T-cell (primary cell): ENCODE results near the gene THAP11. TPM values are rescaled to one million over a fixed set of nuclear protein-coding genes. Genes with fewer than 3 reads are reported as not detected.

Source experiments
- ATAC-seq, 4 experiments: fragments of 200-7000 bp in 3 of 4; fragments of 150-1000 bp in 1 of 4; cut with Tn5 transposase; replicated peaks in 1 of 4; 1 replicate in 3 of 4; 2 replicates in 1 of 4; pipeline ENCODE4 v1.10.0; 2021; ENCODE audit warnings: moderate library complexity in 3 of 4, mild to moderate bottlenecking in 2 of 4, moderate number of reproducible peaks in 1 of 4
- CTCF ChIA-PET, 2 donors: fragments of 300-600 bp; sonication (Branson Sonifier 250); formaldehyde crosslinking; loops; one replicate each; lab custom pipeline; 2022; ENCODE audit warnings: antibody characterized with exemption in 2 of 2; lab: Charles Lee
- POLR2A ChIA-PET, 2 donors: fragments of 300-600 bp; sonication (Branson Sonifier 250); formaldehyde crosslinking; loops; one replicate each; lab custom pipeline; 2022; ENCODE audit warnings: antibody characterized with exemption in 2 of 2; lab: Charles Lee
- DNase-seq, 35 experiments: peaks; one replicate each; pipeline versions ENCODE4 v3.0.0 to v3.0.0-alpha.2; 2013 to 2023
- H3K27ac ChIP-seq: one replicate; pipeline ENCODE4 v1.5.1; 2013; ENCODE audit warnings: low read length
- H3K27me3 ChIP-seq, 2 experiments: replicated peaks in 1 of 2; 1 replicate in 1 of 2; 2 replicates in 1 of 2; pipeline versions ENCODE4 v1.6.1 to v1.7.0; 2013; ENCODE audit warnings: low read length in 1 of 2, mixed read lengths in 1 of 2; ENCODE audit not compliant: control insufficient read depth in 2 of 2, insufficient read depth in 2 of 2; ENCODE audit errors: extremely low read depth in 1 of 2
- H3K36me3 ChIP-seq, 2 donors: 1 replicate in 1 of 2; 2 replicates in 1 of 2; pipeline versions ENCODE4 v1.6.1 to v1.7.0; 2013; ENCODE audit warnings: low read length in 1 of 2; ENCODE audit not compliant: control insufficient read depth in 2 of 2, insufficient read depth in 1 of 2; ENCODE audit errors: extremely low read depth in 1 of 2
- H3K4me1 ChIP-seq, 2 experiments: 1 replicate in 1 of 2; 2 replicates in 1 of 2; pipeline versions ENCODE4 v1.6.1 to v1.7.0; 2013; ENCODE audit warnings: low read length in 2 of 2, mixed read lengths in 1 of 2; ENCODE audit not compliant: insufficient read depth in 2 of 2, control insufficient read depth in 1 of 2; ENCODE audit errors: extremely low read depth in 1 of 2
- H3K4me3 ChIP-seq, 2 donors: 1 replicate in 1 of 2; 2 replicates in 1 of 2; pipeline versions ENCODE4 v1.5.1 to v1.7.0; 2013; ENCODE audit warnings: mild to moderate bottlenecking in 2 of 2, low read length in 1 of 2, moderate library complexity in 1 of 2; ENCODE audit not compliant: control insufficient read depth in 1 of 2; ENCODE audit errors: extremely low read depth in 1 of 2
- H3K9me3 ChIP-seq: 2 replicates; pipeline ENCODE4 v1.7.0; 2013
- H3K27ac Mint-ChIP-seq, 2 donors: one replicate each; pipeline ENCODE4 v1.8.0; 2020 to 2021; ENCODE audit warnings: mild to moderate bottlenecking in 2 of 2, mixed read lengths in 2 of 2
- H3K27me3 Mint-ChIP-seq, 2 donors: one replicate each; pipeline ENCODE4 v1.8.0; 2021 to 2022; ENCODE audit warnings: mixed read lengths in 2 of 2
- H3K36me3 Mint-ChIP-seq: one replicate; pipeline ENCODE4 v1.8.0; 2021; ENCODE audit warnings: mixed read lengths
- H3K4me1 Mint-ChIP-seq, 3 donors: one replicate each; pipeline ENCODE4 v1.8.0; 2020 to 2022; ENCODE audit warnings: mixed read lengths in 3 of 3, mild to moderate bottlenecking in 1 of 3
- H3K4me3 Mint-ChIP-seq, 3 donors: one replicate each; pipeline ENCODE4 v1.8.0; 2020 to 2022; ENCODE audit warnings: mild to moderate bottlenecking in 3 of 3, mixed read lengths in 3 of 3, moderate library complexity in 3 of 3
- H3K9me3 Mint-ChIP-seq, 3 donors: one replicate each; pipeline ENCODE4 v1.8.0; 2020 to 2022; ENCODE audit warnings: mixed read lengths in 3 of 3
- WGBS: methylation state at CpG from one replicate; pipeline ENCODE4 v1.1.5; 2013; ENCODE audit warnings: missing lambda C conversion rate; ENCODE audit not compliant: insufficient coverage; 5-methylcytosine and 5-hydroxymethylcytosine counted together
- total RNA-seq, 35 experiments: library from RNA in 6 of 35; stranded (reverse) in 6 of 35; fragments of 120-200 nt in 1 of 35; gene quantifications; one replicate each; pipeline versions ENCODE4 v1.2.1 to v1.2.4 and lab custom pipeline; 2013 to 2026

THAP11 gene
- total RNA-seq, 5 donors from 2014 or later (not counting 1 experiment from before 2014, with no cell fraction given), result 37.9 to 59.9 (median 55.5) TPM

GRCh38 chr16:67880584-67880983 lies 38.5 kb downstream of the THAP11 start:
- Mint-ChIP-seq H3K27ac (no peak overlapping the region), H3K36me3 (peaks cover 58% of the 10 kb centered on the region), H3K27me3 (no peaks in the 10 kb centered on the region), H3K4me1 (peaks cover 8 to 14% (median 10%) of the 10 kb centered on the region in 3 donors), H3K9me3 (no peaks in the 10 kb centered on the region), H3K4me3 (no peak overlapping the region)
- no peak overlapping the region for H3K27ac ChIP-seq
- peaks cover 48 to 99% of the 10 kb centered on the region in 2 donors for H3K36me3 ChIP-seq
- H3K27me3 ChIP-seq, result no peaks in the 10 kb centered on the region
- no peak for DNase-seq
- ChIA-PET CTCF (no interaction called here), POLR2A (no interaction called here)
- peaks cover 0 to 12% of the 10 kb centered on the region in 2 experiments for H3K4me1 ChIP-seq
- no peak for ATAC-seq
- H3K4me3 ChIP-seq, result no peak overlapping the region
- H3K9me3 ChIP-seq, result no peaks in the 10 kb centered on the region
- 100% methylated on average over 3 of the region's 13 CpGs for WGBS

- H3K27ac ChIP-seq, result no peak overlapping the region
- H3K27me3 ChIP-seq, result no peaks in the 10 kb centered on the region
- Mint-ChIP-seq H3K4me1 (peaks cover 0 to 7% (median 0%) of the 10 kb centered on the region in 3 donors), H3K9me3 (no peaks in the 10 kb centered on the region), H3K36me3 (peaks cover 57% of the 10 kb centered on the region), H3K27ac (peak overlapping the region in 1 of 2 donors; percentile 64), H3K27me3 (no peaks in the 10 kb centered on the region), H3K4me3 (no peak overlapping the region)
- peaks cover 0 to under 1% of the 10 kb centered on the region in 2 experiments for H3K4me1 ChIP-seq
- WGBS, result 96% methylated on average over 16 of the region's 21 CpGs
- DNase-seq (no peak), ATAC-seq (no peak)
- peaks cover 47 to 91% of the 10 kb centered on the region in 2 donors for H3K36me3 ChIP-seq
- no peaks in the 10 kb centered on the region for H3K9me3 ChIP-seq
- H3K4me3 ChIP-seq, result no peak overlapping the region
- ChIA-PET CTCF (interaction anchor here in 1 of 2 donors (0.6 to 1.1 kb wide), 2 partner anchors 159 to 473 kb away, joined by 3 read pairs; no protein-coding TSS in a partner anchor), POLR2A (no interaction called here)
These were observed 39.6 kb downstream of the THAP11 start for GRCh38 chr16:67881621-67882161.

GRCh38 chr16:67882374-67883145 lies 40.4 kb downstream of the THAP11 start:
- DNase-seq, result no peak
- H3K36me3 ChIP-seq, result peaks cover 40 to 82% of the 10 kb centered on the region in 2 donors
- no peak overlapping the region for H3K27ac Mint-ChIP-seq
- 91% methylated on average over 13 of the region's 18 CpGs for WGBS
- no peaks in the 10 kb centered on the region for H3K27me3 Mint-ChIP-seq
- no peaks in the 10 kb centered on the region for H3K27me3 ChIP-seq
- no peaks in the 10 kb centered on the region for H3K9me3 ChIP-seq
- no peaks in the 10 kb centered on the region for H3K4me1 ChIP-seq
- no peak overlapping the region for H3K4me3 Mint-ChIP-seq
- peaks cover 0 to 7% (median 0%) of the 10 kb centered on the region in 3 donors for H3K4me1 Mint-ChIP-seq
- no peak for ATAC-seq
- H3K36me3 Mint-ChIP-seq, result peaks cover 49% of the 10 kb centered on the region
- no peaks in the 10 kb centered on the region for H3K9me3 Mint-ChIP-seq
- ChIA-PET CTCF (interaction anchor here (0.8 to 1.8 kb wide), 5 partner anchors 9 to 1014 kb away, joined by 3 to 8 read pairs (median 3); partner anchors contain the start of gene EDC4 (in 1 of the 2)), POLR2A (no interaction called here)
- H3K4me3 ChIP-seq, result no peak overlapping the region
- H3K27ac ChIP-seq, result no peak overlapping the region

GRCh38 chr16:67883146-67883871 lies 41.2 kb downstream of the THAP11 start:
- peaks cover 43% of the 10 kb centered on the region for H3K36me3 Mint-ChIP-seq
- Histone ChIP-seq H3K4me1 (no peaks in the 10 kb centered on the region), H3K36me3 (peaks cover 35 to 75% of the 10 kb centered on the region in 2 donors), H3K27ac (no peak overlapping the region), H3K27me3 (no peaks in the 10 kb centered on the region), H3K9me3 (no peaks in the 10 kb centered on the region), H3K4me3 (no peak overlapping the region)
- H3K4me3 Mint-ChIP-seq, result no peak overlapping the region
- DNase-seq (no peak), ATAC-seq (peak in 3 of 4 experiments; percentile 20 to 23 (median 22))
- ChIA-PET POLR2A (no interaction called here), CTCF (interaction anchor here (0.6 to 1.8 kb wide), 9 partner anchors 10 to 1013 kb away, joined by 3 to 8 read pairs (median 3); partner anchors contain the start of genes CTRL (in 1 of the 2) and EDC4 (in 1 of the 2))
- H3K27me3 Mint-ChIP-seq, result no peaks in the 10 kb centered on the region
- no peak overlapping the region for H3K27ac Mint-ChIP-seq
- WGBS, result 100% methylated on average over 3 of the region's 6 CpGs
- peaks cover 0 to 7% (median 0%) of the 10 kb centered on the region in 3 donors for H3K4me1 Mint-ChIP-seq
- H3K9me3 Mint-ChIP-seq, result no peaks in the 10 kb centered on the region

- H3K9me3 Mint-ChIP-seq, result no peaks in the 10 kb centered on the region
- Histone ChIP-seq H3K4me1 (no peaks in the 10 kb centered on the region), H3K9me3 (no peaks in the 10 kb centered on the region), H3K27me3 (no peaks in the 10 kb centered on the region), H3K27ac (no peak overlapping the region), H3K4me3 (no peak overlapping the region), H3K36me3 (peaks cover 29 to 69% of the 10 kb centered on the region in 2 donors)
- ChIA-PET POLR2A (no interaction called here), CTCF (interaction anchor here (0.6 to 1.8 kb wide), 7 partner anchors 10 to 346 kb away, joined by 3 to 8 read pairs (median 3); partner anchors contain the start of genes CTRL (in 1 of the 2) and EDC4 (in 1 of the 2))
- 64% methylated on average over 11 of the region's 11 CpGs for WGBS
- no peaks in the 10 kb centered on the region for H3K27me3 Mint-ChIP-seq
- ATAC-seq (peak; percentile 80 to 89 (median 82)), DNase-seq (peak; percentile 20 to 82 (median 64))
- peaks cover 39% of the 10 kb centered on the region for H3K36me3 Mint-ChIP-seq
- H3K4me1 Mint-ChIP-seq, result peaks cover 0 to 7% (median 0%) of the 10 kb centered on the region in 3 donors
- no peak overlapping the region for H3K4me3 Mint-ChIP-seq
- H3K27ac Mint-ChIP-seq, result no peak overlapping the region
These were observed 41.7 kb downstream of the THAP11 start for GRCh38 chr16:67883872-67884261.

GRCh38 chr16:67884684-67885083 lies 42.6 kb downstream of the THAP11 start, which contains the start of gene NRN1L:
Gene NRN1L (plus strand): TSS chr16:67884885. CDS start chr16:67884904, 19 bp downstream.
- ATAC-seq (no peak), DNase-seq (no peak)
- Mint-ChIP-seq H3K27ac (no peak within 1 kb of the TSS), H3K27me3 (no peaks in the 10 kb centered on the region), H3K4me1 (peaks cover 0 to 7% (median 0%) of the 10 kb centered on the region in 3 donors), H3K36me3 (peaks cover 31% of the 10 kb centered on the region), H3K9me3 (no peaks in the 10 kb centered on the region), H3K4me3 (no peak within 1 kb of the TSS)
- Histone ChIP-seq H3K36me3 (peaks cover 21 to 61% of the 10 kb centered on the region in 2 donors), H3K4me3 (no peak within 1 kb of the TSS), H3K9me3 (no peaks in the 10 kb centered on the region), H3K27me3 (no peaks in the 10 kb centered on the region), H3K27ac (no peak within 1 kb of the TSS), H3K4me1 (no peaks in the 10 kb centered on the region)
- ChIA-PET CTCF (interaction anchor here in 1 of 2 donors (1.8 kb wide), 1 partner anchor 156 kb away, joined by 8 read pairs; no protein-coding TSS in a partner anchor), POLR2A (no interaction called here)
- WGBS, result 96% methylated on average over 15 of the region's 22 CpGs
